Activated T-cell treated with anti-CD3 and anti-CD28 coated beads for 4 hours (primary cell): Measurements from ENCODE around the gene METAP2.

Source experiments
- DNase-seq: peaks from one replicate; pipeline ENCODE4 v3.0.0-alpha.2; 2020

METAP2 gene

GRCh38 chr12:95553197-95553943 lies 79.4 kb downstream of the METAP2 start:
- DNase-seq = no peak

- no peak for DNase-seq
These were observed 80.7 kb downstream of the METAP2 start for GRCh38 chr12:95554532-95555071.

- DNase-seq = no peak
These were observed 83.7 kb downstream of the METAP2 start for GRCh38 chr12:95557625-95558024.
